Measurements from ENCODE around the gene FRAS1. TPM values are rescaled to one million over a fixed set of nuclear protein-coding genes. Genes with fewer than 3 reads are reported as not detected.
A peak's percentile ranks its signal among the peaks of the same experiment; 100 is the strongest.

FRAS1 gene
- total RNA-seq, 1 donor from 2014 or later: 13.7 TPM

DNA sequence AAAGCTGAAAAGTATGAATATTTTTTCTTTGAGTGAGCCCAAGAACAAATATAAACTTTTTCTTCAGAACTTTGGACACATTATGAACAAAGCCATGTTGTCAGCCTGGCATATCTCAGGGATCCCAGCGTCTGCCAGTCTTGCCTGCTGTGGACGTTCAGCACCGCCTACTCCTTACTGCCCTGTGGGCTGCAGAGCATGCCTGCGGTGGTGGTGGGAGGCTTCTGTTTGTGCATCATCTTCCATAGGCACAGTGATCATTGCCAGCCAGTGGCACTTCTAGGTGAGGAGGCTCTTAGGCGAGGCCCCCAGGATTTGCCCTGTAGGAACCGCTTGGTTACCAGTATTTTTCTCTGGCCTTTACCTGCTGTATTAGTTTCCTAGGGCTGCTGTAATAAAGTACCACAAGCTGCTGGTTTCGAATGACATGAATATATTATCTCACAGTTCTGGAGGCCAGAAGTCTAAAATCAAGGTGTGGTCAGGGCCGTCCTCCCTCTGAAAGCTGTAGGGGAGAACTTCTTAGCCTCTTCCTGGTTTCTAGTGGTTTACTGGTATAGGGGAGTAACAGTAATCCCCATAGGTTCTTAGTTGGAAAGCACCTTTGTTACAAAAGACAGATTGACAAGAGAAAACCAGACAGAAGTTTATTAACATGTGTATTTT lies 509.8 kb downstream of the FRAS1 start:
- TF ChIP-seq, protein P1, sequence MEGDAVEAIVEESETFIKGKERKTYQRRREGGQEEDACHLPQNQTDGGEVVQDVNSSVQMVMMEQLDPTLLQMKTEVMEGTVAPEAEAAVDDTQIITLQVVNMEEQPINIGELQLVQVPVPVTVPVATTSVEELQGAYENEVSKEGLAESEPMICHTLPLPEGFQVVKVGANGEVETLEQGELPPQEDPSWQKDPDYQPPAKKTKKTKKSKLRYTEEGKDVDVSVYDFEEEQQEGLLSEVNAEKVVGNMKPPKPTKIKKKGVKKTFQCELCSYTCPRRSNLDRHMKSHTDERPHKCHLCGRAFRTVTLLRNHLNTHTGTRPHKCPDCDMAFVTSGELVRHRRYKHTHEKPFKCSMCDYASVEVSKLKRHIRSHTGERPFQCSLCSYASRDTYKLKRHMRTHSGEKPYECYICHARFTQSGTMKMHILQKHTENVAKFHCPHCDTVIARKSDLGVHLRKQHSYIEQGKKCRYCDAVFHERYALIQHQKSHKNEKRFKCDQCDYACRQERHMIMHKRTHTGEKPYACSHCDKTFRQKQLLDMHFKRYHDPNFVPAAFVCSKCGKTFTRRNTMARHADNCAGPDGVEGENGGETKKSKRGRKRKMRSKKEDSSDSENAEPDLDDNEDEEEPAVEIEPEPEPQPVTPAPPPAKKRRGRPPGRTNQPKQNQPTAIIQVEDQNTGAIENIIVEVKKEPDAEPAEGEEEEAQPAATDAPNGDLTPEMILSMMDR (IDR thresholded peaks at IDR 0.05; ENCODE audit: insufficient read depth, low read length, severe bottlenecking): no peak
- Histone ChIP-seq H3K27me3 (ENCODE audit: control insufficient read depth, insufficient read depth, low read length) (no peaks in the 10 kb centered on the region), H3K36me3 (ENCODE audit: control insufficient read depth, insufficient read depth, low read length) (peaks cover 5% of the 10 kb centered on the region), H3K4me3 (ENCODE audit: low read depth, low read length) (no peak overlapping the region)
- DNase-seq (ENCODE audit: low read depth) (no peak), FAIRE-seq (no peak)

DNA sequence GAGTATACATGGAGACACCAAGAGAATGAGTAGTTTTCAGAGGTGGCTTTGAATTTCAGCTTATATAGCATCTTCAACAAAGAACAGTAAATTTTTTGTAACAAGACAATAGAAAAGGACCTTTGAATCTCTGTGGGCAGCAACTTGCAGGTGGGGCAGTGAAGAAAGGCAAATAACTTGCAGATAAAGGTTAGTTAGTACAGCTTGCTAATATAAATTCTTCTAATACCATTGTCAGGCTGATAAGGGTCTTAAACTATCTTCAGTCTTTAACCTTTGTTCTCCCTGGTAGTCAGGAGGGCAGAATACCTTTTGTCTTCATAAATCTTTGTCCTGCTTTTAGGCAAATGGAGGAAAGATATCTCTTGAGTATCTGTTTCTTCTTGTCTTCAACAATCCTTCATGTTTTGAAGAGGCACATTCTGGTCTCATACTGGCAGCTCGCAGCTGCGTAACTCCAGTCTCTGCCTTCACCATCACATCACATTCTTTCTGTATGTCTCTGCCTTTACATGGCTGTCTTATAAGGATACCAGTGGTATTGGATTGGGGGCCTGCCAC lies 510.5 kb downstream of the FRAS1 start:
- H3K4me3 ChIP-seq (ENCODE audit: low read depth, low read length): no peak overlapping the region
- no peak for FAIRE-seq
- TF ChIP-seq, protein P1 (IDR thresholded peaks at IDR 0.05; ENCODE audit: insufficient read depth, low read length, severe bottlenecking): no peak
- DNase-seq (ENCODE audit: low read depth): no peak
- peaks cover 5% of the 10 kb centered on the region for H3K36me3 ChIP-seq (ENCODE audit: control insufficient read depth, insufficient read depth, low read length)
- H3K27me3 ChIP-seq (ENCODE audit: control insufficient read depth, insufficient read depth, low read length): no peaks in the 10 kb centered on the region

DNA sequence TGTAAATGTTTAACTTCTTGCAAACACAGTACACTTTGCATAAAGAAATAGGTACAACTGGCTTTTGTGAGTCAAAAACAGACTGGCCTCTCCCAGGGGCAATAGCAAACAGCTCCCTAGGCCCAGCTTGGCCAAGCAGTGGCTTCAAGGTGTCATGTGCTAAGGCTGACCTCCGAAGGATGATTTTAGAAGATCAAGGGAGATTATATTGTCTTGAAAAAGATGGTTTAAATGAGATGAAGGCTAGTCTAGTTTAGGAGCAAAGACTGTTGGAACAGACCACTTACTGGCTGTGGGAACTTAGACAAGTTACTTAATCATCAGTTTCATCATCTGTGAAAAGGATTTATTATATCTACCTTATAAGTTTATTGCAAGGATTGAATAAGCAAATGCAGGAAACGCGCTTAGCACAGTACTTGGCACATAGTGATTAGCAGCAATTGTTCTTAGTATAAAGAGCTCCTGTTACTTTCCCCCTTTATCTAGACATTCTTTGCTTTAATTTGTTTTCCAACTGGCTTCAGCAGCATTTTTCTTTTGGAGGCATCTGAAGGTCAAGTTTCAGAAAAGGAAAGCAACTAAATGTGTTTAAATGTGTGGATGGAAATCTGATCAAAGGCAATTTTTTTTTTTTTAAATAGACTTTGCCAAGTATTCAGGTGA lies 511.6 kb downstream of the FRAS1 start:
- Histone ChIP-seq H3K4me3 (ENCODE audit: low read depth, low read length) (no peak overlapping the region), H3K27me3 (ENCODE audit: control insufficient read depth, insufficient read depth, low read length) (no peaks in the 10 kb centered on the region), H3K36me3 (ENCODE audit: control insufficient read depth, insufficient read depth, low read length) (peaks cover 6% of the 10 kb centered on the region)
- DNase-seq (ENCODE audit: low read depth): peak; percentile 45
- TF ChIP-seq, protein P1 (IDR thresholded peaks at IDR 0.05; ENCODE audit: insufficient read depth, low read length, severe bottlenecking): no peak
- no peak for FAIRE-seq

DNA sequence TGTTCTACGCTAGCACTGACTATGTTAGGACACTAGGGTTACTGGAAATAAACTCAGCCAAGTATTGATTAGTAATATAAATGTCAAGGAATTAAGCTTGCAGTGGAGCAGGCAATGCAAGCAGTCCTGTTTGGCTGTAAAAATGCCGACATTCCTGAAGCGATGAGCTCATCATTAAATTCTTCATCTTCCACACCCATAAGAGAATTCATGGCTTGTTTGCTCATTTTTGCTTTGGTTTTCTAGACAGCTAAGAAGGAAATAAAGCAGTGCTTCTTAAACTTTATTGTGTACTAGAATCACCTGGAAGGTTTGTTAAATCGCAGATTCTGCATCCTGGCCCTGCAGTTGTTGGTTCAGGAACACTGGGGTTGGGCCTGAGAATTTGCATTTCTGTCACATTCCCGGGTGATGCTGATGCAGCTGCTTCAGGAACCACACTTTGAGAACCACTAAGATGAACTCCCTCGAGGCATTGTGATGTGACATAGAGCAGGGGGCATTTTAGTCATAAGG lies 512.2 kb downstream of the FRAS1 start:
- peaks cover 8% of the 10 kb centered on the region for H3K36me3 ChIP-seq (ENCODE audit: control insufficient read depth, insufficient read depth, low read length)
- H3K27me3 ChIP-seq (ENCODE audit: control insufficient read depth, insufficient read depth, low read length): no peaks in the 10 kb centered on the region
- DNase-seq (ENCODE audit: low read depth) (peak; percentile 87), FAIRE-seq (peak; percentile 50)
- H3K4me3 ChIP-seq (ENCODE audit: low read depth, low read length): no peak overlapping the region
- TF ChIP-seq, protein P1 (IDR thresholded peaks at IDR 0.05; ENCODE audit: insufficient read depth, low read length, severe bottlenecking): no peak

DNA sequence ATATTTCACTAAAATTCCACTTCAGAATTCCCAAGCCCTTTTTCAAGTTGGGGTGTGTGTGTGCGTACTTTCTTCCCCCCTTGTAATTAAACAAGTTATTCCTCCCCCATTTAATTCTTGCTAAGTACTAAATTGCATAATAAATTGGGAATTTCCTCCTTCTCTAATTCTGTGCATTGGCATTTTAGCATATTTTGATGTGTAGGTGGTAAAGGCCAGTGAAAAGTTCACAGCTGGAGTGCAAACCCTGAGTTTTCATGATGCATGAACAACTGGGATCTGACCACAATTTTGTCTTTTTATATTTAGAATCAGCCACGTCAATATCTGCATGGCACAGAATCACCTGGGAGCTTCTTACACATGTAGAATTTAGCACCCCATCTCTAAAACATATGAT lies 513.0 kb downstream of the FRAS1 start:
- TF ChIP-seq, protein P1 (IDR thresholded peaks at IDR 0.05; ENCODE audit: insufficient read depth, low read length, severe bottlenecking): no peak
- FAIRE-seq (no peak), DNase-seq (ENCODE audit: low read depth) (no peak)
- H3K27me3 ChIP-seq (ENCODE audit: control insufficient read depth, insufficient read depth, low read length): no peaks in the 10 kb centered on the region
- no peak overlapping the region for H3K4me3 ChIP-seq (ENCODE audit: low read depth, low read length)
- H3K36me3 ChIP-seq (ENCODE audit: control insufficient read depth, insufficient read depth, low read length): peaks cover 8% of the 10 kb centered on the region
